Brain microvascular endothelial cell (primary cell): ENCODE results near the gene VWA3A.
"Not testable (repeated sequence)": the region's sequence is repeated elsewhere in the genome, so short reads cannot be mapped to it uniquely, and the experiment has no call there.

Experiments used
- DNase-seq: peaks from one replicate; pipeline ENCODE4 v3.0.0-alpha.2; 2020
- H3K27ac ChIP-seq: fragments of 250-450 bp; sonication (Bioruptor Pico); 2 replicates; pipeline ENCODE4 v1.5.1; 2020; ENCODE audit warnings: mild to moderate bottlenecking, moderate library complexity
- H3K27me3 ChIP-seq: fragments of 250-450 bp; sonication (Bioruptor Pico); replicated peaks from 2 replicates; pipeline ENCODE4 v1.5.1; 2020; ENCODE audit warnings: mild to moderate bottlenecking
- H3K36me3 ChIP-seq: fragments of 250-450 bp; sonication (Bioruptor Pico); replicated peaks from 2 replicates; pipeline ENCODE4 v1.5.1; 2020; ENCODE audit warnings: mild to moderate bottlenecking
- H3K4me3 ChIP-seq: 2 replicates; pipeline ENCODE4 v1.5.1; 2011; ENCODE audit warnings: low read depth, mild to moderate bottlenecking, control low read depth, low read length, moderate library complexity
- CTCF ChIP-seq: IDR thresholded peaks from 2 replicates; pipeline ENCODE4 v1.5.1; 2011; ENCODE audit warnings: low read depth, mild to moderate bottlenecking, moderate library complexity, low read length, control low read depth, inconsistent platforms; ENCODE audit errors: missing control alignments
- in situ Hi-C: cut with HindIII; loops from 2 replicates; pipeline ENCODE4 v1.10.0; 2017; ENCODE audit warnings: low sequenced_read_pairs, low pct_ligation_motif_present

Gene VWA3A

GRCh38 chr16:22109258-22109898, 17.0 kb downstream of the VWA3A start:
- no peak for TF ChIP-seq CTCF
- in situ Hi-C loops, result no loop called here
- Histone ChIP-seq H3K27ac (no peak overlapping the region), H3K27me3 (peaks cover 8% of the 10 kb centered on the region), H3K4me3 (no peak overlapping the region), H3K36me3 (no peaks in the 10 kb centered on the region)
- no peak for DNase-seq

GRCh38 chr16:22111629-22112028, 19.3 kb downstream of the VWA3A start:
- H3K27ac ChIP-seq, H3K27me3 ChIP-seq, DNase-seq, in situ Hi-C loops, H3K36me3 ChIP-seq, H3K4me3 ChIP-seq: not testable (repeated sequence)

DNA sequence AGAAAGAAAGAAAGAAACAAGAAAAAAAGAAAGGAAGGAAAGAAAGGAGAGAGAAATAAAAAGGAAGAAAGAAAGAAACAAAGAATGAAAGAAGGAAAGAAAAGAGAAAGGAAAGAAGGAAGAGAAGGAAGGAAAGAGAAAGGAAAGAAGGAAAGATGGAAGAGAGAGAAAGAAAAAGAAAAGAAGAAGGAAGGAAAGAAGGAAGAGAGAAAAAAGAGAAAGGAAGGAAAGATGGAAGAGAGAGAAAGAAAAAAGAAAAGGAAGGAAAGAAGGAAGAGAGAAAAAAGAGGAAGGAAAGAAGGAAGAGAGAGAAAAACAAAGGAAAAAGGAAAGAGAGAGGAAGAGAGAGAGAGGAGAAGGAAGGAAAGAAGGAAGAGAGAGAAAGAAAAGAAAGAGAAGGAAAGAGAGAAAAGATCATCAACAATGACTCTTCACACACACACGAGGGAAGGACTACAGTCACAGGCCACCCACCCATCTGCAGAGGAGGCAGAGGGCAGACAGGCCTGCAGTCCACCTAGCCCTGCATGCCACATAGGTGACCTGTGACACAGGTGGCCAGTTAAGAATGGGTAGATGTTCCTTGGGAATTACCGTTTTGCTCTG, 23.9 kb downstream of the VWA3A start:
- H3K36me3 ChIP-seq, result no peaks in the 10 kb centered on the region
- H3K4me3 ChIP-seq, result no peak overlapping the region
- no peak for TF ChIP-seq CTCF
- H3K27me3 ChIP-seq, result no peaks in the 10 kb centered on the region
- in situ Hi-C loops, result no loop called here
- no peak overlapping the region for H3K27ac ChIP-seq
- no peak for DNase-seq

- H3K27me3 ChIP-seq, result no peaks in the 10 kb centered on the region
- no peak for DNase-seq
- TF ChIP-seq CTCF, result no peak
- in situ Hi-C loops, result no loop called here
- no peaks in the 10 kb centered on the region for H3K36me3 ChIP-seq
- no peak overlapping the region for H3K4me3 ChIP-seq
- H3K27ac ChIP-seq, result no peak overlapping the region
These were observed 25.3 kb downstream of the VWA3A start for GRCh38 chr16:22117609-22118008.

GRCh38 chr16:22120440-22120839, 28.1 kb downstream of the VWA3A start:
- no peaks in the 10 kb centered on the region for H3K36me3 ChIP-seq
- H3K27me3 ChIP-seq, result no peaks in the 10 kb centered on the region
- no peak overlapping the region for H3K4me3 ChIP-seq
- no peak for TF ChIP-seq CTCF
- no peak for DNase-seq
- no peak overlapping the region for H3K27ac ChIP-seq
- in situ Hi-C loops, result no loop called here

GRCh38 chr16:22122239-22122638, 29.9 kb downstream of the VWA3A start:
- Histone ChIP-seq H3K36me3 (no peaks in the 10 kb centered on the region), H3K27ac (no peak overlapping the region), H3K27me3 (no peaks in the 10 kb centered on the region), H3K4me3 (no peak overlapping the region)
- no peak for DNase-seq
- in situ Hi-C loops, result no loop called here
- TF ChIP-seq CTCF, result no peak
